GM19395 (cell line): ENCODE data around the gene IFT74.
A peak's percentile ranks its signal among the peaks of the same experiment; 100 is the strongest.

ENCODE experiments used
- ATAC-seq: cut with Tn5 transposase; IDR thresholded peaks from one replicate; pipeline ENCODE4 v1.9.1; 2021; ENCODE audit warnings: mild to moderate bottlenecking, moderate library complexity; ENCODE audit not compliant: unreplicated experiment

IFT74 gene

DNA sequence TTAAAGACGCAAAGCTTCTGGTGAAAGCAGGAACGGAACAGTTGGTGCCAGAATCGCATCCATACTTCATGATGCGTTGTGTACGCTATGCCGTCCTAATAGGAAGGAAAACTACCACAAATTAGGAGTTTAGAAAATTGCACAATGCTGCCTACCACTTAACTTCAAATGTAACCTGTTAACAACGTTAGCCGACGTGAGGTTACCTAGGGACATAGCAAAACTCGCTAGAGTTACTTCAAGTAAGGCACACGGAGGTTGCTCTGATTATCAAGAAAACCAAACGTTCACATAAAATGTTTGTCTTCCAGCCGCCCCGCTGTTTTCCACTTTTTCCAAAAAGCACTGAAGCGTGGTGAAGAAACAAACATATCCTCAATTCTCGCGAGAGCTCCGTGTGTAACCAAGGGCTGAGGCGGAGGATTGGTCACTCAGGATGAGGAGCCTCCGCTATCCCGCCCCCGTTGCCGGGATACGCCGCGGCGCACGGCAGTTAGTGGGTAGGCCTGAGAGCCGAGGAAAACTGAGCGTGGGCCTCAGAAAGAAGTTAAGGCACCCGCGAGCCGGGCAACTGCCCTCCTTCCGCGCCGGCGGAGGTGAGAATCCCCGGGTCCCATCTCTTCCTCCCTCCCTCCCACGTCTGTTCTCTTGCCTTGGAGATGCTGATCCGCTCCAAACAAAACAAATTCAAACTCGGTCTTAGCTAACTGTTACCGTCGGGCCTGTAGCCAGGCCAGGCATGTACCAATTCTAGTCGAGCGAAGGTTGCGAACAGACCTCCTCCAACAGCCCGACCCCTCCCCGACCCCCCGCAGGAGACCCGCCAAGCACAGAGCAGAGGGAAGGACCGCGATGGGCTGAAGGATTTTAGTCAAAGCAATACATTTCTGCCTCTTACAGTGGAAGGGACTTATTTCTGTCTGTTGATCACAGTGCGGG, at the start of gene IFT74:
IFT74 (plus strand) TSS at position 492 of the 939 bp plus-strand sequence. CDS start 5,556 bp downstream, outside the sequence.
- peak; percentile 97 for ATAC-seq

DNA sequence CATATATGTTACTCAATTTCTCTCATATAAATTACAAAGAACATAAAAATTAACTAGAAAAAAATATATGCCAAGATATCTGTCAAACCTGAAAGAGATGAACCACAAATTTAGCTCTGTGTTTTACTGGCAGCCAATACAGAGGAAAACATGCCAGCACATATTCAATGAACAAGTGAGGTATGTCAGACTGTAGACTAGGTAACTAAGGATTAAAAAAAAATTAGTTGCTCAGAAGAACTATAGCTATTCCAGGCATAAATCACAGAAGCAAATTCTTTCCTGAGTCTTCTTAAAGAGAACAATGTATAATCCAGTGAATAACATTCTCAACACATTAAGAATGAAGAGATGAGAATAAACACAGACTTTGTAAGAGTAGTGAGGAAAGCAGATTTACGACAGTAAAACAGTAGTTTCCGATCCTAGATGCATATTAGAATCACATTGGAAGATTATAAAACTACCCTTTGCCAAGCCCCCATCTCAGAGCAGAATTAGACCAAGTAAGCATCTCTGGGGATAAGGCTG, 43.0 kb upstream of the IFT74 start:
- no peak for ATAC-seq

DNA sequence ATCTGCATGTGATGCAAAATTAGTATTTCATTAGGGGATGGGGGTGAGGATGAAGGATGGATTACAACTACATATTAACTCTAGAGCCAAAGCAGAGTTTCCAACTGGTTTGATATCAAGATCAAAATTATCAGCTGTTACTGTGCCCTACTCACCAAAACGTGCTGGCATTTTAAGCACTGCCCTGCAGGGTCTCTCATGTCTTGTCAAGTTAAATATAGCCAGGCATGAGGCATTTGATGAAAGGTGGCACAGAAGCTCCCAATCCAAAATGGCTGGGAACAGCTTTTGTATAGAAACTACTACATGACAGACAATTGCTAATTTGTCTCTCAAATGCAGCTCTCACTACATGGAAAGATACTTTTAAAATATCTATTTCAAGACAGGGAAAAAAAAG, 36.5 kb upstream of the IFT74 start:
- no peak for ATAC-seq

DNA sequence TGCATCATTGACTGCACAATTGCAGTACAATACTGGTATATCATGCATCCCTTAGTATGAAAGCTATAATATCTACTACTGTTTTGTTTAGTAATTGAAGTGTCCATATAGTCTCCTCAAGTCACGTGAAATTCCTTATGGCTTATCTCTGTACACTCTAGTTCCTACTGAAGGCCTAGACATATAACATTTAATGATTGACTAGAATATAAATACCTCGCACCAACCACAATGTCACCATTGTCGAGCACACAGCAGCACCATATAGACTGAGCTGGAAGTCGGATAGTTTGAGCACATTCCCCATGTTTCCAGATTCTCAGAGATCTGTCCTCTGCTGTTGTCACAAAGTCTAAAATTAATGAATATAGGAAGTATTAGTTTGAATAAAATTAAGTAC, 30.6 kb upstream of the IFT74 start:
- no peak for ATAC-seq

DNA sequence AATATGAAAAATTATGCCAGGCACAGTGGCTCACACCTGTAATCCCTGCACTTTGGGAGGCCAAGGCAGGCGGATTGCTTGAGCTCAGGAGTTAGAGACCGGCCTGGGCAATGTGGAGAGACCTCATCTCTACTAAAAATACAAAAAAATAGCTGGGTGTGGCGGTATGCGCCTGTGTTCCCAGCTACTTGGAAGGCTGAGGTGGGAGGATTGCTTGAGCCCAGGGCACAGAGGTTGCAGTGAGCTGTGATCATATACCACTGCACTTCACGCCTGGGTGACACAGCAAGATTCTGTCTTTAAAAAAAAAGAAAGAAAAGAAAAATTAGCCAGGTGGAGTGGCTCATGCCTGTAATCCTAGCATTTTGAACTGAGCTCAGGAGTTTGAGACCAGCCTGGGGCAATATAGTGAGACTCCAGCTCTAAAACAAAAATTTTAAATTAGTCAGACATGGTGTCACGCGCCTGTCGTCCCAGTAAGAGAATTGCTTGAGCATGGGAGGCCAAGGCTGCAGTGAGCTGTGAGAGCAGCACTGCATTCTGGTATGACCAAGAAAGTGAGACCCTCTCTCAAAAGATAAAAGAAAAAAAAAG, 27.2 kb upstream of the IFT74 start:
- ATAC-seq, result no peak

DNA sequence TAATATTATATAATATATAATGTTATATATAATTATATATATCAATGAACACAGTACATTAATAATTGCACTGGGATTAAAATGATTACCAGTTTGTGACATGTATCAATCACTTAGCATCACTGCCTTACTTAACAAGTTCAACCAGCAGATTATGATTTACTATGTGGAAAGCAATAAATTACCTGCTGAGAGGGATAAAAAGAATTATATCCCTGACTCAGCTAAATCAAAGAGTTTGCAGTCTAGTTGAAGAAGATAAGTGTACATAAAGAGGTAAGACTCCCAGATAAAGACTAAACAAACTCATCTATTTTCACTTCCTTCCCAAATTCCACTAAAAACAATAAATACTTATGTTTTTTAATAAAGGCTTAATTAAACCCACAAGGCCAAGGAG, 20.4 kb upstream of the IFT74 start:
- ATAC-seq, result no peak

DNA sequence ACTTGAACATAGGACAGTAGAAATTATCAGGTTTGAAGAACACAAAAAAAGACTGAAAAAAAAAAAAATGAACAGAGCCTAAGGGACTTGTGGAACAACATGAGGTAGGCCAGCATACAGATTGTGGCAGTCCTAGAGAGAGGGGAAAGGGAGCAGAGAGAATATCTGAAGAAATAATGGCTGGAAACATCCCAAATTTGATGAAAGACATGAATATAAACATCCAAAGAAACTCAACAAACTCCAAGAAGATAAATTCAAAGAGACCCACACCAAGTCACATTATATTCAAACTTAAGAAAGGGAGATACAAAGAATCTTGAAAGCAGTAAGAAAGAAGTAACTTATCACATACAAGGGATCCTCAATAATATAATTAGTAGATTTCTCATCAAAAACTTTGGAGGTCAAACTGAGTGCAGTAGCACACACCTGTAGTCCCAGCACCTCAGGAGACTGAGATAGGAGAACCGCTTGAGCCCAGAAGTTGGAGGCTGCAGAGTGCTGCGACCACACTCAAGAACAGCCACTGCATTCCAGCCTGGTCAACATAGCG, 18.3 kb upstream of the IFT74 start:
- ATAC-seq, result no peak

DNA sequence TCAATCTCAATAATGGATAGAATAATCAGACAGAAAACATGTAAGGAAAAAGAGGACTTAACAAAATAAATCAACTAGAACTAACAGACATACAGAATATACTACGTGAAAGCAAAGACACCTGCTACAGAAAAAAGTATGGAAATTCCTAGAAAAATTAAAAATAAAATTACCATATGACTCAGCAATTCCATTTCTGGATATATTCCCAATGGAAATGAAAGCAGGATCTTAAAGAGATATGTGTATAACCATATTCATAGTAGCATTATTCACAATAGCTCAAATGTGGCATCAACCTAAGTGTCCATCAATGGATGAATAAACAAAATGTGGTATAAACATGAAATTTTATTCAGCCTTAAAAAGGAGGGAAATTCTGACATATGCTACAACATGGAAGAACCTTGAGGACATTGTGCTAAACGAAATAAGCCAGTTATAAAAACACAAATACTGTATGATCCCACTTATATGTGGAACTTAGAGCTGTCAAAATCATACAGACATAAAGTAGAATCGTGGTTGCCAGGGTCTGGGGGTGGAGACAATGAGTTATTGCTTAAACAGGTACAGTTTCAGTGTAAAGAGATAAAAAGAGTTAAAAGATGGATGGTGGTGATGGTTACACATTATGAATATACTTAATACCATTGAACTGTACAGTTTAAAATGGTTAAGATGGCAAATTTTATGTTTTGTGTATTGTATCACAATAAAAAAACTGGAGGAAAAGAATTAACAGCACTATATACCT, 16.1 kb upstream of the IFT74 start:
- ATAC-seq, result no peak

DNA sequence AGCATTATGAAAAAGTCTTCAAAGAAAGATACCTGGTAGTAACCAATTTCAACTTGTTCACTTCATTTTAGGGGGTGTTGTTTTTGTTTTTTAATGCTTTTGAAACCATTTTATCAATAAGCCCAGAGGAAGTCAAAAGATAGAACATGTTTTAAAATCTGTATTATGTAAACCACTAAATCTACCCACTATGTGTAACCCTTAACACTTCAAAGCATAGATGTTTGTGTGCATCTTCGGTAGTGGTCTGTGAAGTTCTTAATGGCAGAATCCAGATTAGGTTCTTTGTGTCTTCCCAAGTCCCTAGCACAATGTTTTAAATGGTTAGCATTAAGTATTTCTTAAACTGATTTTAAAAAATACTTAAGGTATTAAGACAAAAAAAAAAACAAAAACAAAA, 15.4 kb upstream of the IFT74 start:
- ATAC-seq, result no peak

DNA sequence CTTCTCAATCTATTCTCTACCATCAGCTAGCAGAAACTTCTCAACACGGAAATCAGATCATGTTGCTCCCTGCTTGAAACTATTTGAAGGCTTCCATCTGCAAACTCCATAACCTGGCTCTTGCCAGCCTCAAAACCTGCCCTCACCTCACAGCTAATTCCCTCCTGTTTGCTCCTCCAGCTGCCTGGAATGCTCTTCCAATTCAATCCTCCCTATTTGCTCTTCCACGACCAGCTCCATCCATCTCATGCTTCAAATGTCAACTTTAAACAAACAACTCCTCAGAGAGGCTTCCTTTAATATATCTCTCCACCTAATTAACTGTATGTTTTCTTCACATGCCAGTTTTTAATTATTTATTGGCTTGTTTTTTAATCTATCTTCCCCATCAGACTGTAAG, 10.6 kb upstream of the IFT74 start:
- ATAC-seq, result no peak

DNA sequence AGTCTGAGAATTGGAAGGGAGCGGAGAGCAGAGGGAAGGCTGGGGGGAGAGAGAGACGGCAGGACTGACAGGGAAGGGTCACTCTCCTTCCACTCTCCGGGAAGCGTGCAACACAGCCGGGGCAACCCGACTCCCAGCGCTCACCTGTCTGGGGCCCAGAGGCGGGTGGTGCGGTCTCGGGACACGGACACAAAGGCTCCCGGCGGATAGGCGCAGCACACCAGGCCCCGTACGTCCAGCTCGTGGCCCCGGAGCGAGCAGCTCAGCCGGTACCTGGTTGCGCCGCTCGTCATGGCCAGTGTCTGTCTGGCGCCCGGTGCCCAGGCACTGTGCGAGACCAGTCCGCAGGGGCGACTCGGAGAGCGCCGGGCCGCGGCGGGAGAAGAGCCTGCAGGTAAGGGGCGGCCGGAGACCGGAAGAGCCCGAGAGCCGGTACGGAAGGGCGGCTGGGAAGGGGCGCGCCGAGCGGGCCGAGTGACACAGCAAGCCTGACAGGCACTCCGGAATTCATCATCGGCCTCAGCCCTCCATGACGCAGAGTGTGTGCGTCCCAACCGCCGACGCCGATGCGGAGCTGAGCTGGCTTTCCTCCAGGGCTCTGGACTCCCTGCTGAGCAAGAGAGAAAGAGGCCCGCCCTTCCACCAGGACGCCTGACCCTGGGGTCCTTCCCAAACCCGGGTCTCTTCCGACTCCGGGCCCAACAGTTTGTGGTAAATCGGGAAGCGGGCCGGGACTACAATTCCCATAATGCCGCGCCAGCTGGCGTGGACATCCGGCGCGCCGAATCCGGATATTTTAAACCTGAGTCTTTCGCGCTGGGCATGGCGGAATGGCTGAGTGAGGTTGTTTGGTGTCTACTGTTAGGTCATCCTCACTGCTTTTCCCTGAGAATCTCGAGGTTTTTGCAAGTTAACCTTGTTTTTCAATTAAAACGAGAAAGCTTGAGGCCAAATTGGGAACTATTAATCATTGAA, 9.2 kb upstream of the IFT74 start, which contains the start of gene PLAA:
PLAA (minus strand) TSS at position 490 of the 975 bp plus-strand sequence; CDS start at position 293, 197 bp downstream.
- ATAC-seq, result peak; percentile 99

DNA sequence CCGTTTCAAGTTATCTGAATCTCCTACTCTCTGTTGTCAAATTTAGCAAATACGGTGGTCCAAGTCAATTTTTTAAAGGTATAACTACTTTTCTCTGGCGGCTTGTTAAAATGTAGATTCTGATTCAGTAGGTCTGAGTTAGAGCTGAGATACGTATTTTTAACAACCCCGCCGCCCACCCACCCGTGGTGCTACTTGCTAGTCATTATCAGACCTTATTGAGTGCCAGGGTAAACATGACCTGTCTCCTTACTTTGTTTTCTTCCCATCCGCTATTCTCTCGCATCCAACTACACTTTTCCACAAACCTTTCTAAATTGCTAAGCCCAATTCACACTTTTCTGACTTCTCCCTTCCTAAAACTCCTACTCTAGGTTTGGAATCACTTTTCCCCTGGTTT, 8.5 kb upstream of the IFT74 start:
- ATAC-seq, result no peak

DNA sequence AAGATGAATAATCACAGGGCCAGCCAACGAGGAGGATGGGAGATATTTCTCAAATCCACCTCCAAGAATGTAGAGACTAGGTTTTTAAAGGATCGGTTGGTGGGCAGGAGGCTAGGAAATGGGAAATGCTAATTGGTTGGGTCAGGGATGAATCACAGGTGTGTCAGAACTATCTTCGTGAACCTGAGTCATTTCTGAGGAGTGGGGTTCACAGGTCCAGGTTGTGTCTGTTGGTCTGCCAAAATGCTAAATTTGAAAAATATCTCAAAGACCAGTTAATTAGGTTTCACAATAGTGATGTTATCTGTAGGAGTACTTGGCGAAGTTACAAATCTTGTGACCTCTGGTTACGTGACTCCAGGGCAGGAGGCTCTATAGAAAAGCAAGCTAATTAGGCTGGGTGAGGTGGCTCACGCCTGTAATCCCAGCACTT, 6.6 kb upstream of the IFT74 start:
- ATAC-seq, result no peak

DNA sequence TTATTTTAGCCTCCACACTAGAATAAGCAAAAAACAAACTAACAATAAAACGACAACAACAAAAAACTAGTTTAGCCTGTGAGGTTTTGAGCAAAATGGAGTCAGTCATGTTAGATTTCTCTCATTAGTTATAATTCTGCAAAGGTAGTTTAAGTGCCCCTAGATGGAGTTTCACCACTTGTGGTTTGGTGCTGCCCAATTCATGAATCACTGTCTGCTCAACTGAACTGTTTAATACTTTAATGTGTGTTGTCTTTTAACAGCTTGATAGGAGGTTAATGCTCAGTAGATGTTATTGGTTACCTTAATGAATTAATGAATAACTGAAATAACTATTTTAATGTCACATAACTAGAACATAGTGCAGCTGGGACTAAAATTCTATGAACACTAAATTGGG, 5.7 kb upstream of the IFT74 start:
- no peak for ATAC-seq

DNA sequence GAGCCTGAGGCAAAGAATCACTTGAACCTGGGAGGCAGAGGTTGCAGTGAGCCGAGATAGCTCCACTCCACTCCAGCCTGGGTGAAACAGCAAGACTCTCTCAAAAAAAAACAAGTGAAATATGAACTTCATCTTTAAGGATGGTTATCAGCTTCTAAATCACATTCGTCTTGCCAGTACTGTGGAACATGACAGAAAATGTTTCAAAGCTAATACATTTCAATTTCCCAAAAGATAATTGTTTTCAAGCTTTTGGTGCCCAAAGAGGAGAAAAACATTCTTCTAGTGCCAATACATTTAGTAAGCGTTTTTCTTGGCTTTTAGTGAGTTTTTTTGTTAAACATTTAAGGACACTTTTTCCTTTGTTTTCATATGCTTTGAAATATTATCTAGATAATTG, 4.4 kb upstream of the IFT74 start:
- ATAC-seq, result no peak

DNA sequence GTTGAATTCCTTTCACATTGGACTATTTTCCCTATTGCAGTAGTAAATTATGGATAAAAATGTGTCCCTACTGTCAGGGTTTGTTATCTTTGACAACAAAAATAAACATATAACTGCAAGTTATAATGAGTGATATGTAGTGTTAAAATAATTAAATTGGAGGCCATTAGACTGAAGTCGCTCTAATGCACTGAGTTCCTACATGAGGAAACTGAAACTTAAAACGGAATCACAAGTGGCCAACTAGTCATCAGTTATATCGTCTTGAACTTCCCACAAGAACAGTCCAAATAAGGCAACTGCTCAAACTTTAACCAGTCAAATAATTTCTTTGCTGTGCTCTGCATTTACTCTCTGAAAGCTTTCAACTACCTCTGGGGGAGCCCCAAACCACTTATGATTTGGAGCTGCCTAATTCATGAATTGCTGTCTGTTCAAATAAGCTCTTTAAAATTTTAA, 2.1 kb upstream of the IFT74 start:
- ATAC-seq, result peak; percentile 23

DNA sequence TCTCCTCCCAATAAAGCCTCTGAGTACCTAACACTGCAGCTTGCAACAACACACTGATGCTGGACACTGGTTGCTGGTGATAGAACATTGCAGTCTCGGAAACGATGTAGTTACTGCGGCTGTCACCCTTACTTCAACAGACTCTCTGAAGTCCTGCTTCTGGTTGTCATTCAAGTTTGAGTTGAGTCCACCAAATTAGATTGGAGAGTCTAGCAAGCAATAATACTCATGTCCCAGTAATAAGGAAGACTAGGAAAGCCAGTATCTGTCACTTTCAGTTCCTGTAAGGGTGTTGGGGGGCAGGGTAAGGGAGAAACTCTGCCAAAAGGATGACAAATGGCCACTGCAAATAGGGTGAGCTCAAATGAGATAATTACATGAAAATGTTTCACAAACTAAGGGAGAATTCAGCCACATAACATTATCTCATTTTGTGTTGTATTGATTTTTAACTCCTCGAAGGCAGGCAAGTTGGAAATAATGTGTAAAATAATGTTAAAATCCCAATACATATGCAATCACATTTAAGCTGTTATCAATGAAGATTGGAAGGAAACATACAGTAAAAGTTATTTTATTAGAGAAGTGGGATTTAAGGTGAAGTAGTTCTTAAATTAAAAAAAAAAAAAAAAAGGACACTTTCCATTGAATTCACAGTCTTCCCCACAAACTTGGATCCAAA, 849 bp upstream of the IFT74 start:
- ATAC-seq, result no peak

DNA sequence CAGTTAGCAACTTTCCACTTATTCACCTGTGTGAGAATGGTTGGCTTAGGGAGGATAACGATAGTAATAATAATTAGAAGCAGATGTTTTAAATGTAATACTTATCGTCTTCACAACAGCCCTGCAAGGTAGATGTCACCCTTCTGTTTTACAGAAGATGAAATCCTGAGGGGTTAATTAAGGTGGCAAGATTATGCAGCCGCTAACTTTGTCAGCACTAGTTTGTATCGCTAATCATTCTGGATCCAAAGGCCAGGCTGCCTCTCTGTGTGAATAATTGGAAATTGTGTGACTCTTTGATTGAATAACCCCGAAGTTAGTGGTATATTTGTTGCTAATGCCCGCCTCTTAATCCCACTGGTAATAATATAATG, 635 bp downstream of the IFT74 start:
- ATAC-seq, result no peak

DNA sequence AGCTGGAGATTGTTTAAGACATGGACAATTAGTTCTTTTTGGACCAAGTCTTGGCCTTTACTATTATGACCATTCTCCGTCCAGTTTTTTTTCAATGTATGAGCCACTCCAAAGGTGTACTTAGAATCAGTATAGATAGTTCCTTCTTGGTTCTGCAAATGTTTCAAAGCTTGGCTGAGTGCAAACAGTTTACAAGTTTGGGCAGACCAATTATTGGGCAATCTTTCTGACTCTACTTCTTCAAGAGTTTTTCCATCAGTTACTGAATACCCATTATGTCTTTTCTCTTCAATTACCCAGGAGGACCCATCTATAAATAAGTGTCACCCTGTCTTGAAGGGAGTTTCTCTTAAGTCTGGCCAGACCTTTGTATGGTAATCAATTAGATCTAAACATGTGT, 15.5 kb downstream of the IFT74 start:
- ATAC-seq, result no peak
